Measurements from ENCODE around the gene MOB3A.
"Not testable (repeated sequence)": the region's sequence is repeated elsewhere in the genome, so short reads cannot be mapped to it uniquely, and the experiment has no call there.

Gene MOB3A

GRCh38 chr19:2042485-2043250 is 53.5 kb downstream of the MOB3A start:
- peak; percentile 72 for DNase-seq

GRCh38 chr19:2041683-2042484 is 54.2 kb downstream of the MOB3A start:
- peak; percentile 99 for DNase-seq

- DNase-seq = no peak
These were observed 54.8 kb downstream of the MOB3A start for GRCh38 chr19:2041433-2041682.

GRCh38 chr19:2040647-2041432 is 55.3 kb downstream of the MOB3A start:
- peak; percentile 56 for DNase-seq

- no peak for DNase-seq
These were observed 56.0 kb downstream of the MOB3A start for GRCh38 chr19:2039959-2040646.

- DNase-seq = no peak
These were observed 56.8 kb downstream of the MOB3A start for GRCh38 chr19:2039089-2039958.

- no peak for DNase-seq
These were observed 57.6 kb downstream of the MOB3A start for GRCh38 chr19:2038284-2039088.

- no peak for DNase-seq
These were observed 58.4 kb downstream of the MOB3A start for GRCh38 chr19:2037651-2038255.

GRCh38 chr19:2036424-2036823 is 59.7 kb downstream of the MOB3A start:
- DNase-seq = no peak

GRCh38 chr19:2035590-2035991 is 60.5 kb downstream of the MOB3A start:
- DNase-seq = no peak

- peak; percentile 83 for DNase-seq
These were observed 61.2 kb downstream of the MOB3A start for GRCh38 chr19:2034729-2035589.

- DNase-seq = not testable (repeated sequence)
These were observed 61.9 kb downstream of the MOB3A start for GRCh38 chr19:2034253-2034652.

- DNase-seq = no peak
These were observed 62.3 kb downstream of the MOB3A start for GRCh38 chr19:2033825-2034159.

- no peak for DNase-seq
These were observed 62.9 kb downstream of the MOB3A start for GRCh38 chr19:2033115-2033824.

- DNase-seq = peak; percentile 68
These were observed 63.7 kb downstream of the MOB3A start for GRCh38 chr19:2032296-2032941.

GRCh38 chr19:2027361-2027760 is 68.8 kb downstream of the MOB3A start:
- no peak for DNase-seq

- no peak for DNase-seq
These were observed 69.4 kb downstream of the MOB3A start for GRCh38 chr19:2026770-2027169.

GRCh38 chr19:2022289-2022688 is 73.8 kb downstream of the MOB3A start:
- no peak for DNase-seq

All from activated CD8-positive, alpha-beta memory T cell treated with anti-CD3 and anti-CD28 coated beads for 24 hours (primary cell).